HG02623 (cell line): ENCODE measurements around the gene GVQW3.

Experiments used
- ATAC-seq: cut with Tn5 transposase; IDR thresholded peaks from one replicate; pipeline ENCODE4 v1.9.1; 2021; ENCODE audit warnings: moderate library complexity; ENCODE audit not compliant: unreplicated experiment

Gene GVQW3

DNA sequence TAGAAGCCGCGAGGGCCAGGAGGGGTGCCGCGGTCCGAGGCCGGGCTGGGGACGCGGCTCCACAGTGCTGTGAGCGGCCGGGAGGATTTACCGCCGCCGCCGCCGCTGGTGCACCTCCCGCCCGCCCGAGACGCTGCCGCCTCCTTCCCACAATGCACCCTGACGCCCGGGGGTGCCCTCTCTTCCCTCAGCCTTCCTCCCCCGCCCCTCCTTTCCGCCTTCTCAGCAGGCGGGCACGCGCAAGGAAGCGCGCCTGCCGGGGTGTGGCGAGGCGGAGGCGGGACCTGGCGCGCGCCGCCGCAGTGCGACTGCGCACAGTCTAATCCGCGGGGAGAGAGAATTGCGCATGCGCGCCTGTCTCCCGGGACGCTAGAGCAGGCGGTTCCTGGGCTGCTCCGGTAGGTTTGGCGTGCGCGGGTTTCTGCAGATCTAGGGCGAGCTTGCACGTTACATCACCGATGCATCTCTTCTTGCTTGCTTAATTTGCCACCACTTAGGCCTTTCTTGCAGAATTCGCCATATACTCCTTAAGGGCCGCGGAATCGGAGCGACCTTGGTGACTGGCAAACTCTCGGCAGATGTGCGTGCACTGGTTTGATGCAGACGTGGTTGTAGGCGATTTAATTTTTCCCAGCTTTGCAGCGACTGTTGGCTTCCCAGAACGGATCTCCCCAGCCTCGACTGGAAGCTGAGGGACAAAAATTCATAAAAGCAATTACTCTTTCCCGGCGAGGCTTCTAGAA is at the start of gene GVQW3, which contains the start of gene THAP12:
TSS of gene GVQW3 (plus strand) at position 347 of the 743 bp plus-strand sequence. CDS start 506 bp downstream, outside the sequence.
TSS of gene THAP12 (minus strand) at position 156 of the 743 bp plus-strand sequence. CDS start 296 bp downstream, outside the sequence.
- peak; percentile 68 for ATAC-seq

GRCh38 chr11:76334826-76335389 is 46.2 kb upstream of the GVQW3 start:
- ATAC-seq = no peak

- no peak for ATAC-seq
Observed at GRCh38 chr11:76335842-76336241, 45.3 kb upstream of the GVQW3 start.

GRCh38 chr11:76336597-76336996 is 44.5 kb upstream of the GVQW3 start:
- ATAC-seq = no peak

GRCh38 chr11:76337469-76337868 is 43.7 kb upstream of the GVQW3 start:
- no peak for ATAC-seq

GRCh38 chr11:76337923-76338322 is 43.2 kb upstream of the GVQW3 start:
- ATAC-seq = no peak

GRCh38 chr11:76339221-76339620 is 41.9 kb upstream of the GVQW3 start:
- ATAC-seq = no peak

DNA sequence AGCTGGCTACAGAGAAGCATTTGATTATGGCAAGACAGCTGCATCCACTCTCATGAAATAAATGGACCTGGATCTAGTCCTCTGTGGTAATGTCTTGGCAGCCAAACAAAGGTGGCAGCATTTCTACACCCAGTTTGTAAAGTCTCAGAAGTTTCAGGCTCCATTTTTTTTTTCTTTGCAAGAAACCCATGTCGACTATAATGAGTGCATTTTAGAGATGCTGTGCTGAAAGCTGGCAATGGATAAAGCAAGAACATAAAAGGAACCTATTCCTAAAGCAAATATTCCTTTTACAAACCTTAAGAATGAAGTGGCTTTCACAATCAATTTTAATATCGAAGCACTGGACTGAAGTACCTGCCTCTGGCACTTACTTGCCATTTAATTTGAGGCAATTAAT is 33.7 kb upstream of the GVQW3 start:
- no peak for ATAC-seq

DNA sequence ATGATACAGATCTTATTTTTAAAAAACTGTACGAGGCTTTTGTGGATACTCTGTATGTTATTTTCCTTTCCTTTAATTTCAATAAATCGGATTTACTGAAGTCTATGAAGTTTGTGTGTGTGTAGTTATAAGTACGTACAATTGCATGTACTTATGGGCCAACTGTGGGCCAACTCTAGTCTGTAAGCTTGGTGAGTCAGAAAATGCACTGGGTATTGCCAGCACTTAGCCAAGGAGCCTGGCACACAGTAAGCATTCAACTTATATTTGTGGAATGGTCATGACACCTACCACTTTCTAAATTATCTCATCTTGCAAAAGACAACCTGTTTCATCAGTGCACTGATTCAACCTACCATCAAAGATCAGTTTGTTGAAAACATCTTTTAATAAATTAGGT is 32.8 kb upstream of the GVQW3 start:
- no peak for ATAC-seq

- no peak for ATAC-seq
Observed at GRCh38 chr11:76355172-76355571, 26.0 kb upstream of the GVQW3 start.

DNA sequence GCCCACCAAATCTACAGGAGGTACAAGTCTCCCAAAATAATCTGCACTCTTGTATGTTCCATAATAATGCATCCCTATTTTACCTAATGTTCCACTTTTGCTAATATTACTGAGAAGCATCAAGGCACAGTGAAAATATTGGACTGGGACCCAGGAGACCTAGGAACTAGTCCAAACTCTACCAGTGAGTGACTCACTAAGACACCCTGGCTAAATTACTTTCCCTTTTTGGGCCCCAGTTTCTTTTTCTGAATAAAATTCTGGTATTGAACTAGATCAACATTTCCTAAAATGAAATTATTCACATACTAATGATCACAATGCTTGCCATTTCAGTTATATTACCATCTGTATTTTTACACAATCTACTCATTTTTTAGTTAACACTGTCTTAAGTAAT is 19.7 kb upstream of the GVQW3 start:
- no peak for ATAC-seq

DNA sequence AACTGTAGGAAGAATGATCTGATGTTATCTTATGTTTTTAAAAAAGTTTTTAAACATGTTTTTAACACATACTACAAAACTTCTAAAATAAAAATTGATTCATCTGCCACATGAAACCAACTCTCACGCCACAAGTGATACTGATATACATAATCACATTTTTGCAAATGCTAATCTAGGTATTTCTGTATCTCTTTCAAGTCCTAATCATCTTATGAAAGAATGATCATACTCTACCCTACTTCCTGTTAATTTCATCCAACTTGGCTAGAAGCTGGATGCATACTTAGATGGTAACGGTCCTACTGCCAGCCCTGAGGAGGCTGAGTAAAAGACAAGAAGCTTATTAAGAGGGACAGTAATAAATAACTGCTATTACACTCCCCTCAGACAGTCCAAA is 19.3 kb upstream of the GVQW3 start:
- ATAC-seq = no peak

- ATAC-seq = no peak
Observed at GRCh38 chr11:76362716-76363115, 18.4 kb upstream of the GVQW3 start.

DNA sequence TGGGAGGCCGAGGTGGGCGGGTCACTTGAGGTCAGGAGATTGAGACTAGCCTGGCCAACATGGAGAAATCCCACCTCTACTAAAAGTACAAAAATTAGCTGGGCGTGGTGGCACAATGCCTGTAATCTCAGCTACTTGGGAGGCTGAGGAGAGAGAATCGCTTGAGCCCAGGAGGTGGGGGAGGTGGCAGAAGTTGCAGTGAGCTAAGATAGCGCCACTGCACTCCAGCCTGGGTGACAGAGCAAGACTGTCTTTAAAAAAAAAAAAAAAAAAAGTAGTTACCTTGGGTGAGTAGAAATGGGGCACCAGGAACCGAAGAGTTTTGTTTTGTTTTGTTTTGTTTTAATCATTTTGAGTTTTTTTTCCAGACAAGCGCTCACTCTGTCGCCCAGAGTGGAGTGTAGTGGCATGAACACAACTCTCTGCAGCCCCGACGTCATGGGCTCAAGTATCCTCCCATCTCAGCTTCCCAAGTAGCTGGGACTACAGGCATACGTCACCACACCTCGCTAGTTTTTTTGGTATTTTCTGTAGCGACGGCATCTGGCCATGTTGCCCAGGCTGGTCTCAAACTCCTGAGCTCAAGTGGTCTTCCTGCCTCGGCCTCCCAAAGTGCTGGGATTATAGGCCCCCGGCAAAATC is 16.0 kb upstream of the GVQW3 start:
- ATAC-seq = no peak

DNA sequence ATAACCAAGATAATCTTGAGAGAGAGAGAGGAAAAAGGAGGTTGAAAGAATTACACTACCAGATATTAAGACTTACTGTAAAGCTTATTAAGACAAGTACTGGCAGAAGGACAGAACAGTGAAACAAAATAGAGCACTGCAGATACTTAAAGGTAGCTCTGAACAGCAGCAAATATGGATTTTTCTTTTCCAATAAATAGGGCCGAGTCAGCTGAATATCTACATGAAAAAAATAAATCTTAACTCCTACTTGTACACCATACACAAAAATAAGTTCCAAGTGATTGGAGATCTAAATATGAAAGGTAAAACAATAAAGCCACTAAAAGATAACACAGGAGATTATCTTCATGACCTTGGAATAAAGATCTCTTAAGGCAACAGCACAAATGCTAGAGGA is 12.6 kb upstream of the GVQW3 start:
- no peak for ATAC-seq

DNA sequence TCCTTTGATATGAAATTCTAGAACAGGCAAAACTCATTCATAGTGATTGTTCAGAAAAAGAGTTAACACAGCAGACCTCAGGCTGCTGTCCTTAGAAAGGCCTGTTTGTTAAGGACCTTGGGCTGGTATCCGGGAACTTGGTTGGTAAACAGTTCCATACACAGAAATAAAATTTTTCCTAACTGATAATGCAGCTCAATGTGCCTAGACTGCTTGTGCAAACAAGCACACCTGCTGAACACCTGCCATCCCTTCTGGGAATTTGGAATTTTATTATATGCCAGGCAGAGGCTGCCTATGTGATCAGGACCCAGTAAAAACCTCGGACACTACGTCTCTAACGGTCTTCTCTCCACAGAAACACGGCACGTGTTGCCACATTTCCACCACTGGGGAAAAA is 11.7 kb upstream of the GVQW3 start:
- no peak for ATAC-seq

DNA sequence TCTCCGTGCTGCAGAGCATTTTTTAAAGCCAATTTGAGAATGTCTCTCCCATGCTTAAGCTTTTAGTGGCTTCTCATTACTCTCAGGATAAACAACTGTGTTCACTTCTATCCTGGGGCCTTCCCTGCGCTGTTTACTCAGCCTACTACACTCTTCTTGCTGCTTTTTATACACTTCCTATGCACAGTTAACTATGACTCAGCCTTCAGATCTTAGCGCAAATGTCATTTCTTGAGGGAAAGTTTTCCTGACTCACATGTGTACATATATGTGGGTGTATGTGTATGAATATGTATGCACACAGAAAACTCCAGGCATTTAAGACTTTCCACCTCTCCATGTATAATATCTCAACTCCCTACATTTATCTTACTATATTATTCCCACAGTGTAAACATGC is 10.0 kb upstream of the GVQW3 start:
- peak; percentile 67 for ATAC-seq

- no peak for ATAC-seq
Observed at GRCh38 chr11:76376746-76377558, 4.2 kb upstream of the GVQW3 start.

- ATAC-seq = no peak
Observed at GRCh38 chr11:76379807-76380158, 1.3 kb upstream of the GVQW3 start.

DNA sequence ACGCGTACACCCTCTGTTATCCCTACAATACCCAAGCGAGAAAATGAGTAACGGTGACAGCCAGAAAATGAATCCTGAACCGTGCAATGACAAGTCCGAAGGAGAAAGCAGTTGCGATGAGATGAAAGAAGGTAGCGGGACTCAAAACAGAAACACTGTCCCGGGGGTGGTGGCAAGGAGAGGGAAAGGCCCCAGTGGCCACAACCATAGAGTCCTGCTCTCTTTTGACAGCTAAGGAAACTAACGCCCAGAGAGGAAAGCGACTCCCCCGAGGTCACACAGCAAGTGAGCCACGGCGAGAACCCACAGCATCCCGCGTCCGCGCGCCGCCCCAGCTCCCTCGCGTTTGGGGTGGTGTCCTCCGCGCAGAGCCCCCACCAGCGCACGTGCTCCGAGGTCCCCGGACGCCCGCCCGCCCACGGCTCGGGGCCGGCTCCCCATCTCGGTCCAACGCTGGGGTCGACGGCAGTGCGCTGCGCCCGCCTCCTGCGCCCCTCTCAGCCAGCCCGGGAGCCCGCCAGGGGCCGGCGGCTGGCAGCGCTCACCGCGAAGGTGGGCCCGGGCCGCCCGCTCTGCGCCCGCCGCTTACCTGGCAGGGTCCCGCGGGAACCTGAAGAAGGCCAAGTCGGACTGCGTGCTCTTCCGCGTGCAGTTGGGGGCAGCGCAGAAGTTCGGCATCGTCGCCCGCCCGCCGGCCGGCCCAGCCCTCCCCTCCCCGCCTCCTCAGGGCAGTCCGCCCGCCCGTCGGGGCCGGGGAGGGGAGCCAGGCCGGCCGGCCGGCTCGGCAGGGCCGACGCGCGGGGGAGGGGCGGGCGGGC is 755 bp upstream of the GVQW3 start:
- peak; percentile 18 for ATAC-seq

DNA sequence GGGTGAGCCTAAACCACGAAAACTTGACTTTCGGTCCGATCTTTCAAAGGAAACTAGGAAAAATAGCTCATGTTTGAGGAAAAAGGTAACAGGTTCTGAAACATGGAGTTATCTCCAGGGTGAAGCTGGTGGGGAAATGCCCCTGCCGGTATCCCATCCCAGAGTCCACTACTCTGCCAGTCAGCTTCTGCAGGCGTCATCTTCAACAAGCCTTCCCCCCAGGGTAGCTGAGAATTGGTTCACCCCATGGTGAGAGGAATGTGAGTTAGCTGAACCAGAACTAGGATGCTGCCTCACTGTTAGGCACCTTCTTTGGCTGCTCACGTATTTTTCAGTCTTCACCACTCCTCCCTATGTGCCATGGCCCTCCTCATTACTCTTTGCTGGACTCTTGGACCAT is 1.1 kb downstream of the GVQW3 start:
- ATAC-seq = no peak
